ENCODE measurements around the gene FAHD2A. TPM values are rescaled to one million over a fixed set of nuclear protein-coding genes. Genes with fewer than 3 reads are reported as not detected.
"Not testable (repeated sequence)": the region's sequence is repeated elsewhere in the genome, so short reads cannot be mapped to it uniquely, and the experiment has no call there.

FAHD2A gene
- 3.7 TPM for total RNA-seq

GRCh38 chr2:95402370-95403203 lies at the start of gene FAHD2A:
FAHD2A (plus strand) TSS chr2:95402708; CDS start chr2:95405559, 2,851 bp downstream.
- Histone ChIP-seq H3K9me3 (ENCODE audit: control insufficient read depth in 3 of 3, low read length in 3 of 3) (no peaks in the 10 kb centered on the region), H3K4me1 (ENCODE audit: control insufficient read depth in 3 of 3, insufficient read depth in 3 of 3, low read length in 3 of 3) (peaks cover 12 to 22% (median 21%) of the 10 kb centered on the region in 3 donors), H3K36me3 (ENCODE audit: control insufficient read depth in 3 of 3, insufficient read depth in 3 of 3, low read length in 3 of 3) (peaks cover 0 to 6% (median 6%) of the 10 kb centered on the region in 3 donors), H3K4me3 (ENCODE audit: low read length in 3 of 3) (peak within 1 kb of the TSS; percentile 72 to 99 (median 97)), H3K9ac (ENCODE audit: low read depth in 1 of 3, low read length in 3 of 3) (peak within 1 kb of the TSS; percentile 91 to 99 (median 99)), H3K27ac (ENCODE audit: low read depth, low read length) (peak within 1 kb of the TSS; percentile 91), H3K27me3 (ENCODE audit: control insufficient read depth in 3 of 3, insufficient read depth in 3 of 3, low read length in 3 of 3) (no peaks in the 10 kb centered on the region)

GRCh38 chr2:95353055-95353575 lies 49.4 kb upstream of the FAHD2A start:
- no peaks in the 10 kb centered on the region for H3K36me3 ChIP-seq (ENCODE audit: control insufficient read depth in 3 of 3, insufficient read depth in 3 of 3, low read length in 3 of 3)
- no peak overlapping the region for H3K4me3 ChIP-seq (ENCODE audit: low read length in 3 of 3)
- H3K9me3 ChIP-seq (ENCODE audit: control insufficient read depth in 3 of 3, low read length in 3 of 3) = peaks cover 0 to 3% (median 0%) of the 10 kb centered on the region in 3 donors
- peaks cover 0 to 3% (median 2%) of the 10 kb centered on the region in 3 donors for H3K27me3 ChIP-seq (ENCODE audit: control insufficient read depth in 3 of 3, insufficient read depth in 3 of 3, low read length in 3 of 3)
- no peak overlapping the region for H3K9ac ChIP-seq (ENCODE audit: low read depth in 1 of 3, low read length in 3 of 3)
- no peaks in the 10 kb centered on the region for H3K4me1 ChIP-seq (ENCODE audit: control insufficient read depth in 3 of 3, insufficient read depth in 3 of 3, low read length in 3 of 3)
- H3K27ac ChIP-seq (ENCODE audit: low read depth, low read length) = no peak overlapping the region

- Histone ChIP-seq H3K9ac (ENCODE audit: low read depth in 1 of 3, low read length in 3 of 3) (no peak overlapping the region), H3K27me3 (ENCODE audit: control insufficient read depth in 3 of 3, insufficient read depth in 3 of 3, low read length in 3 of 3) (peaks cover 0 to 2% (median 0%) of the 10 kb centered on the region in 3 donors), H3K4me1 (ENCODE audit: control insufficient read depth in 3 of 3, insufficient read depth in 3 of 3, low read length in 3 of 3) (no peaks in the 10 kb centered on the region), H3K27ac (ENCODE audit: low read depth, low read length) (no peak overlapping the region), H3K36me3 (ENCODE audit: control insufficient read depth in 3 of 3, insufficient read depth in 3 of 3, low read length in 3 of 3) (no peaks in the 10 kb centered on the region), H3K4me3 (ENCODE audit: low read length in 3 of 3) (no peak overlapping the region), H3K9me3 (ENCODE audit: control insufficient read depth in 3 of 3, low read length in 3 of 3) (peaks cover 0 to 3% (median 0%) of the 10 kb centered on the region in 3 donors)
Measured at GRCh38 chr2:95353613-95354468, 48.7 kb upstream of the FAHD2A start.

- Histone ChIP-seq H3K27ac (ENCODE audit: low read depth, low read length) (no peak overlapping the region), H3K4me3 (ENCODE audit: low read length in 3 of 3) (no peak overlapping the region), H3K27me3 (ENCODE audit: control insufficient read depth in 3 of 3, insufficient read depth in 3 of 3, low read length in 3 of 3) (peaks cover 0 to 2% (median 2%) of the 10 kb centered on the region in 3 donors), H3K36me3 (ENCODE audit: control insufficient read depth in 3 of 3, insufficient read depth in 3 of 3, low read length in 3 of 3) (no peaks in the 10 kb centered on the region), H3K9me3 (ENCODE audit: control insufficient read depth in 3 of 3, low read length in 3 of 3) (peaks cover 0 to 3% (median 0%) of the 10 kb centered on the region in 3 donors), H3K9ac (ENCODE audit: low read depth in 1 of 3, low read length in 3 of 3) (no peak overlapping the region), H3K4me1 (ENCODE audit: control insufficient read depth in 3 of 3, insufficient read depth in 3 of 3, low read length in 3 of 3) (peaks cover 0 to under 1% (median 0%) of the 10 kb centered on the region in 3 donors)
Measured at GRCh38 chr2:95354469-95354901, 48.0 kb upstream of the FAHD2A start.

- Histone ChIP-seq H3K9me3 (ENCODE audit: control insufficient read depth in 3 of 3, low read length in 3 of 3) (peaks cover 0 to 3% (median 0%) of the 10 kb centered on the region in 3 donors), H3K4me3 (ENCODE audit: low read length in 3 of 3) (no peak overlapping the region), H3K27ac (ENCODE audit: low read depth, low read length) (no peak overlapping the region), H3K27me3 (ENCODE audit: control insufficient read depth in 3 of 3, insufficient read depth in 3 of 3, low read length in 3 of 3) (peaks cover 0 to 3% (median 2%) of the 10 kb centered on the region in 3 donors), H3K36me3 (ENCODE audit: control insufficient read depth in 3 of 3, insufficient read depth in 3 of 3, low read length in 3 of 3) (no peaks in the 10 kb centered on the region), H3K4me1 (ENCODE audit: control insufficient read depth in 3 of 3, insufficient read depth in 3 of 3, low read length in 3 of 3) (peaks cover 0 to 2% (median 0%) of the 10 kb centered on the region in 3 donors), H3K9ac (ENCODE audit: low read depth in 1 of 3, low read length in 3 of 3) (no peak overlapping the region)
Measured at GRCh38 chr2:95354925-95355324, 47.6 kb upstream of the FAHD2A start.

GRCh38 chr2:95355486-95355885 lies 47.0 kb upstream of the FAHD2A start:
- H3K4me3 ChIP-seq (ENCODE audit: low read length in 3 of 3); H3K9me3 ChIP-seq (ENCODE audit: control insufficient read depth in 3 of 3, low read length in 3 of 3); H3K27ac ChIP-seq (ENCODE audit: low read depth, low read length); H3K36me3 ChIP-seq (ENCODE audit: control insufficient read depth in 3 of 3, insufficient read depth in 3 of 3, low read length in 3 of 3); H3K27me3 ChIP-seq (ENCODE audit: control insufficient read depth in 3 of 3, insufficient read depth in 3 of 3, low read length in 3 of 3); H3K9ac ChIP-seq (ENCODE audit: low read depth in 1 of 3, low read length in 3 of 3); H3K4me1 ChIP-seq (ENCODE audit: control insufficient read depth in 3 of 3, insufficient read depth in 3 of 3, low read length in 3 of 3): not testable (repeated sequence)

GRCh38 chr2:95356821-95357700 lies 45.4 kb upstream of the FAHD2A start:
- Histone ChIP-seq H3K4me3 (ENCODE audit: low read length in 3 of 3) (no peak overlapping the region), H3K27me3 (ENCODE audit: control insufficient read depth in 3 of 3, insufficient read depth in 3 of 3, low read length in 3 of 3) (peaks cover 0 to 3% (median 2%) of the 10 kb centered on the region in 3 donors), H3K9ac (ENCODE audit: low read depth in 1 of 3, low read length in 3 of 3) (no peak overlapping the region), H3K9me3 (ENCODE audit: control insufficient read depth in 3 of 3, low read length in 3 of 3) (peaks cover 0 to 3% (median 0%) of the 10 kb centered on the region in 3 donors), H3K27ac (ENCODE audit: low read depth, low read length) (no peak overlapping the region), H3K4me1 (ENCODE audit: control insufficient read depth in 3 of 3, insufficient read depth in 3 of 3, low read length in 3 of 3) (peaks cover 0 to 2% (median 0%) of the 10 kb centered on the region in 3 donors), H3K36me3 (ENCODE audit: control insufficient read depth in 3 of 3, insufficient read depth in 3 of 3, low read length in 3 of 3) (no peaks in the 10 kb centered on the region)

- H3K4me3 ChIP-seq (ENCODE audit: low read length in 3 of 3) = no peak overlapping the region
- no peak overlapping the region for H3K9ac ChIP-seq (ENCODE audit: low read depth in 1 of 3, low read length in 3 of 3)
- no peaks in the 10 kb centered on the region for H3K36me3 ChIP-seq (ENCODE audit: control insufficient read depth in 3 of 3, insufficient read depth in 3 of 3, low read length in 3 of 3)
- H3K27ac ChIP-seq (ENCODE audit: low read depth, low read length) = no peak overlapping the region
- peaks cover 0 to 3% (median 0%) of the 10 kb centered on the region in 3 donors for H3K9me3 ChIP-seq (ENCODE audit: control insufficient read depth in 3 of 3, low read length in 3 of 3)
- peaks cover 0 to 3% (median 2%) of the 10 kb centered on the region in 3 donors for H3K27me3 ChIP-seq (ENCODE audit: control insufficient read depth in 3 of 3, insufficient read depth in 3 of 3, low read length in 3 of 3)
- peaks cover 0 to 2% (median 0%) of the 10 kb centered on the region in 3 donors for H3K4me1 ChIP-seq (ENCODE audit: control insufficient read depth in 3 of 3, insufficient read depth in 3 of 3, low read length in 3 of 3)
Measured at GRCh38 chr2:95357717-95358280, 44.7 kb upstream of the FAHD2A start.

- no peak overlapping the region for H3K27ac ChIP-seq (ENCODE audit: low read depth, low read length)
- H3K9me3 ChIP-seq (ENCODE audit: control insufficient read depth in 3 of 3, low read length in 3 of 3) = peaks cover 0 to 3% (median 0%) of the 10 kb centered on the region in 3 donors
- H3K4me1 ChIP-seq (ENCODE audit: control insufficient read depth in 3 of 3, insufficient read depth in 3 of 3, low read length in 3 of 3) = peaks cover 0 to 2% (median 0%) of the 10 kb centered on the region in 3 donors
- H3K27me3 ChIP-seq (ENCODE audit: control insufficient read depth in 3 of 3, insufficient read depth in 3 of 3, low read length in 3 of 3) = peaks cover 0 to 3% (median 2%) of the 10 kb centered on the region in 3 donors
- H3K4me3 ChIP-seq (ENCODE audit: low read length in 3 of 3) = no peak overlapping the region
- H3K36me3 ChIP-seq (ENCODE audit: control insufficient read depth in 3 of 3, insufficient read depth in 3 of 3, low read length in 3 of 3) = no peaks in the 10 kb centered on the region
- no peak overlapping the region for H3K9ac ChIP-seq (ENCODE audit: low read depth in 1 of 3, low read length in 3 of 3)
Measured at GRCh38 chr2:95359031-95359430, 43.5 kb upstream of the FAHD2A start.
